H1 (cell line): ENCODE measurements around the gene ZNF805.

Experiments
- ATF3 ChIP-seq: IDR thresholded peaks from 2 replicates; pipeline ENCODE4 v1.6.1; 2011; ENCODE audit warnings: low read depth, mild to moderate bottlenecking, low read length; ENCODE audit not compliant: insufficient read depth
- BRCA1 ChIP-seq: IDR thresholded peaks from 2 replicates; pipeline ENCODE4 v1.6.1; 2012; ENCODE audit warnings: low read depth, low read length, improper control_type of control experiment
- CEBPB ChIP-seq: IDR thresholded peaks from 2 replicates; pipeline ENCODE4 v1.6.1; 2012; ENCODE audit warnings: low read depth, low read length
- CHD1 ChIP-seq: IDR thresholded peaks from 2 replicates; pipeline ENCODE4 v1.6.1; 2012; ENCODE audit warnings: low read depth, low read length, improper control_type of control experiment
- CHD2 ChIP-seq: IDR thresholded peaks from 2 replicates; pipeline ENCODE4 v1.6.1; 2012; ENCODE audit warnings: low read length, improper control_type of control experiment
- CTCF ChIP-seq, 3 experiments: IDR thresholded peaks; 1 replicate in 2 of 3; 2 replicates in 1 of 3; pipeline versions ENCODE4 v1.5.1 to v1.6.1; 2011; ENCODE audit warnings: low read length in 3 of 3, mild to moderate bottlenecking in 3 of 3, inconsistent platforms in 2 of 3, low read depth in 1 of 3, moderate library complexity in 1 of 3; ENCODE audit not compliant: insufficient read depth in 1 of 3; ENCODE audit errors: control extremely low read depth in 1 of 3
- FOSL1 ChIP-seq: IDR thresholded peaks from 2 replicates; pipeline ENCODE4 v1.6.1; 2011; ENCODE audit warnings: mild to moderate bottlenecking, low read depth, low read length, moderate library complexity; ENCODE audit not compliant: insufficient read depth
- JUN ChIP-seq: IDR thresholded peaks from 2 replicates; pipeline ENCODE4 v1.6.1; 2011; ENCODE audit warnings: low read depth, mild to moderate bottlenecking, improper control_type of control experiment, low read length
- NRF1 ChIP-seq: IDR thresholded peaks from 2 replicates; pipeline ENCODE4 v1.6.1; 2011; ENCODE audit warnings: mild to moderate bottlenecking, low read depth, low read length, improper control_type of control experiment
- POLR2A ChIP-seq, 2 experiments: IDR thresholded peaks; 1 replicate in 1 of 2; 2 replicates in 1 of 2; pipeline ENCODE4 v1.6.1; 2011; ENCODE audit warnings: low read depth in 2 of 2, low read length in 2 of 2, mild to moderate bottlenecking in 2 of 2; ENCODE audit errors: control extremely low read depth in 1 of 2
- SIX5 ChIP-seq: IDR thresholded peaks from 2 replicates; pipeline ENCODE4 v1.6.1; 2011; ENCODE audit warnings: mild to moderate bottlenecking, low read depth, low read length
- SP2 ChIP-seq: IDR thresholded peaks from 2 replicates; pipeline ENCODE4 v1.6.1; 2012; ENCODE audit warnings: mild to moderate bottlenecking, low read length, inconsistent platforms
- USF2 ChIP-seq: IDR thresholded peaks from 2 replicates; pipeline ENCODE4 v1.6.1; 2011; ENCODE audit warnings: low read length, improper control_type of control experiment

GRCh38 chr19:57231686-57232085 lies 8.7 kb upstream of the ZNF805 start:
- no peak for TF ChIP-seq CEBPB
- no peak for TF ChIP-seq USF2
- no peak for TF ChIP-seq CTCF (IDR thresholded peaks at IDR 0.05; ENCODE audit: control extremely low read depth in 1 of 3, insufficient read depth in 1 of 3, low read depth in 1 of 3, low read length in 3 of 3)
- no peak for TF ChIP-seq JUN
- TF ChIP-seq POLR2A (IDR thresholded peaks at IDR 0.05; ENCODE audit: control extremely low read depth in 1 of 2, low read depth in 2 of 2, low read length in 2 of 2) = no peak
- TF ChIP-seq CHD2 = no peak
- TF ChIP-seq FOSL1 = no peak
- TF ChIP-seq NRF1 = no peak
- no peak for TF ChIP-seq CHD1
- no peak for TF ChIP-seq SP2
- TF ChIP-seq ATF3 = no peak
- TF ChIP-seq BRCA1 = no peak
- no peak for TF ChIP-seq SIX5
